Adrenal gland (tissue), 5 donors: Measurements from ENCODE around the gene TPRG1.

Experiments
- CTCF ChIP-seq, 6 experiments: fragments of 450-650 bp in 4 of 6; fragments of 200-600 bp in 2 of 6; sonication (generic) in 1 of 6; IDR thresholded peaks; 1 replicate in 5 of 6; 2 replicates in 1 of 6; pipeline versions ENCODE4 v1.5.1 to v1.8.0; 2016 to 2021; ENCODE audit warnings: antibody characterized with exemption in 6 of 6, mild to moderate bottlenecking in 2 of 6, moderate library complexity in 1 of 6
- POLR2A ChIP-seq, 2 donors: fragments of 450-650 bp; IDR thresholded peaks; one replicate each; pipeline ENCODE4 v1.6.1; 2017; ENCODE audit warnings: antibody characterized with exemption in 2 of 2, mild to moderate bottlenecking in 2 of 2, moderate library complexity in 1 of 2
- donor health status: DM: no; HTN: no; CAD: no.

GRCh38 chr3:189363590-189364255, 192.0 kb downstream of the TPRG1 start:
- no peak for TF ChIP-seq CTCF (IDR thresholded peaks at IDR 0.05)
- TF ChIP-seq POLR2A (IDR thresholded peaks at IDR 0.05), result no peak
